ENCODE data around the gene SARS2.

DNA sequence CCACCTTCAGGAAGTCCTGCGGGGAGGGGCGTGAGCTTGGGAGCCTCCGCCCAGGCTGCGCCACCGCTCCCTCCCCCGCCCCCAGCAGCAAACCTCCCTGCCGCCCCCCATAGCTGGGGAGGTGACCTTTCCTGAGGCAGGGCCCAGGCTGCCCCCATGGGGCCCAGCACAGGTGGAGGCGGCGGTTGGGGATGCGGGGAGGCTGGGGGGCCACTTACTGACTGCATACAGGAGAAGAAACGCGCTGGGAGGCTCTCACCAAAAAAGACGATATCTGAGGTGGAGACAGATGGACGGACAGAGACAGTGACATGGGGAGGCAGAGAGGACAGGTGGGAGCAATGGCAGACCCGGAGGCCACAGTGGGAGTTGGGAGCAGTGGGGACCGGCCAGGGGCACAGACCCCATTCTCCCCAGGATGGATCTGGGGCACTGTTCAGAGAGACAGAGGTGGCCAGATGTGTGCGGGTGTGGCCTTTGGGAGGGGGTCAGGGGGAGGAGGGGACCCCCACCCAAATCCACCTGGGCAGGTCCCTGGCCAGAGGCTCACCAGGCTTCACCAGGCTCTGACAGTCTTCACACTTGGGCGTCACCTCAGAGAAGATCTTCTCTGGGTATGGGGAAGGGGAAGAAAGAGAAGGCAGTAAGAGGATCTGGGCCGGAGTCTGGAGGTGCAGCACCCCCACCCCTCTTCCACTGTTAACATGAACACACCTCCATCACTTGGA is 49.5 kb downstream of the SARS2 start:
- TF ChIP-seq, protein P1, sequence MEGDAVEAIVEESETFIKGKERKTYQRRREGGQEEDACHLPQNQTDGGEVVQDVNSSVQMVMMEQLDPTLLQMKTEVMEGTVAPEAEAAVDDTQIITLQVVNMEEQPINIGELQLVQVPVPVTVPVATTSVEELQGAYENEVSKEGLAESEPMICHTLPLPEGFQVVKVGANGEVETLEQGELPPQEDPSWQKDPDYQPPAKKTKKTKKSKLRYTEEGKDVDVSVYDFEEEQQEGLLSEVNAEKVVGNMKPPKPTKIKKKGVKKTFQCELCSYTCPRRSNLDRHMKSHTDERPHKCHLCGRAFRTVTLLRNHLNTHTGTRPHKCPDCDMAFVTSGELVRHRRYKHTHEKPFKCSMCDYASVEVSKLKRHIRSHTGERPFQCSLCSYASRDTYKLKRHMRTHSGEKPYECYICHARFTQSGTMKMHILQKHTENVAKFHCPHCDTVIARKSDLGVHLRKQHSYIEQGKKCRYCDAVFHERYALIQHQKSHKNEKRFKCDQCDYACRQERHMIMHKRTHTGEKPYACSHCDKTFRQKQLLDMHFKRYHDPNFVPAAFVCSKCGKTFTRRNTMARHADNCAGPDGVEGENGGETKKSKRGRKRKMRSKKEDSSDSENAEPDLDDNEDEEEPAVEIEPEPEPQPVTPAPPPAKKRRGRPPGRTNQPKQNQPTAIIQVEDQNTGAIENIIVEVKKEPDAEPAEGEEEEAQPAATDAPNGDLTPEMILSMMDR (IDR thresholded peaks at IDR 0.05) = no peak
- no peak for TF ChIP-seq POLR2A (IDR thresholded peaks at IDR 0.05)

All from Peyer's patch (tissue), 4 donors.